GM12874 (cell line): Measurements from ENCODE around the gene CLEC10A.

Experiments
- CTCF ChIP-seq: IDR thresholded peaks from 2 replicates; pipeline ENCODE4 v1.5.1; 2011; ENCODE audit warnings: low read depth, mild to moderate bottlenecking, control low read depth, low read length, moderate library complexity; ENCODE audit not compliant: insufficient read depth

The CLEC10A gene

GRCh38 chr17:7029659-7030058 lies 50.4 kb downstream of the CLEC10A start:
- no peak for TF ChIP-seq CTCF

GRCh38 chr17:7029096-7029495 lies 51.0 kb downstream of the CLEC10A start:
- no peak for TF ChIP-seq CTCF

- no peak for TF ChIP-seq CTCF
These were observed 52.7 kb downstream of the CLEC10A start for GRCh38 chr17:7027335-7027734.

GRCh38 chr17:7026471-7027115 lies 53.5 kb downstream of the CLEC10A start:
- no peak for TF ChIP-seq CTCF

GRCh38 chr17:7025245-7025644 lies 54.8 kb downstream of the CLEC10A start:
- TF ChIP-seq CTCF: no peak
